Astrocyte of the hippocampus (primary cell): ENCODE data around the gene HLA-DPA1.

Experiments
- DNase-seq: peaks from one replicate; pipeline ENCODE4 v3.0.0; 2011; ENCODE audit warnings: low read depth, low spot score

The HLA-DPA1 gene

GRCh38 chr6:33088931-33089620 is 15.6 kb upstream of the HLA-DPA1 start:
- DNase-seq, result no peak

- DNase-seq, result no peak
Observed at GRCh38 chr6:33088258-33088930, 14.9 kb upstream of the HLA-DPA1 start.

DNA sequence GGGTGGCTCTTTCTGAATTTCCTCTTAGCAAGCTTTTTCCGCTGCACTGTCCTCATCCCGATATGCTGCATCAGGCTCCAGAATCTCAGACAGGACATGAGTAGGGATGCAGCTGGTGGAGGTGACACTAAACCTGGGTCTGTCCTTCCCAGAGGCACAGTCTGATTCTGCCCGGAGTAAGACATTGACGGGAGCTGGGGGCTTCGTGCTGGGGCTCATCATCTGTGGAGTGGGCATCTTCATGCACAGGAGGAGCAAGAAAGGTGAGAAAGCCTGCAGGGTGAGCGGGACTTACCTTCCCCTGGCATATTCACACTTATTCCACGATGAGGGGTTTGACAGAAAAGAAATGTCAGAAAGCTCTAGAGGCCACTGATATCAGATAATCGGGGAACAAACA is 12.2 kb upstream of the HLA-DPA1 start:
- DNase-seq, result no peak

GRCh38 chr6:33082702-33083101 is 9.3 kb upstream of the HLA-DPA1 start:
- peak; percentile 66 for DNase-seq

- no peak for DNase-seq
Observed at GRCh38 chr6:33081098-33081824, 7.8 kb upstream of the HLA-DPA1 start.

DNA sequence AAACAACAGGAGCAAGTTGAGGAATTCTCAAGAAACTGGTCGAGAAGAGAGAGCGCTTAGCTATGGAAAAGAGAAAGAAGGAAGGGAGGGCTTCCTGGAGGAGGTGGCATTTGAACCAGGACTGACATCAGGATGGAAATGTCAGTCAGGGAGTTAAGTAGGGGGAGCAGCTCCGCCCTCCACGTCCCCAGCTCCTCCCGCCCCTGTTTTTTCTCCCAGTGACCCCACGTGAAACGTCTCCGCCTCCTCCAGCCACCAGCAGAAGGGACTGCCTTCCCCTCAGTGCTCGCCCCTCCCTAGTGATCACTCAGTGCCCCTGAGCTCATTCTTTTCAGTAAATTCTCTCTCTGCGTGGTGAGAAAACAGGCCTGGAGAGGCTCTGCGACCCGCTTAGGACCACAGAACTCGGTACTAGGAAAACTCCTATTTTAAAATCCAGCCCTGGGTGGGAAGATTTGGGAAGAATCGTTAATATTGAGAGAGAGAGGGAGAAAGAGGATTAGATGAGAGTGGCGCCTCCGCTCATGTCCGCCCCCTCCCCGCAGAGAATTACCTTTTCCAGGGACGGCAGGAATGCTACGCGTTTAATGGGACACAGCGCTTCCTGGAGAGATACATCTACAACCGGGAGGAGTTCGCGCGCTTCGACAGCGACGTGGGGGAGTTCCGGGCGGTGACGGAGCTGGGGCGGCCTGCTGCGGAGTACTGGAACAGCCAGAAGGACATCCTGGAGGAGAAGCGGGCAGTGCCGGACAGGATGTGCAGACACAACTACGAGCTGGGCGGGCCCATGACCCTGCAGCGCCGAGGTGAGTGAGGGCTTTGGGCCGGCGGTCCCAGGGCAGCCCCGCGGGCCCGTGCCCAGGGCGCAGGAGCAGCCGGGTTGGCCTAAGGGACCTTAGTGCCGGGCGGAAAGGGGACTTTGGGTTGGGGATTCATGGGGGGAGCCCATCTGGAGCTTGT is 7.0 kb upstream of the HLA-DPA1 start:
- DNase-seq, result peak; percentile 61

DNA sequence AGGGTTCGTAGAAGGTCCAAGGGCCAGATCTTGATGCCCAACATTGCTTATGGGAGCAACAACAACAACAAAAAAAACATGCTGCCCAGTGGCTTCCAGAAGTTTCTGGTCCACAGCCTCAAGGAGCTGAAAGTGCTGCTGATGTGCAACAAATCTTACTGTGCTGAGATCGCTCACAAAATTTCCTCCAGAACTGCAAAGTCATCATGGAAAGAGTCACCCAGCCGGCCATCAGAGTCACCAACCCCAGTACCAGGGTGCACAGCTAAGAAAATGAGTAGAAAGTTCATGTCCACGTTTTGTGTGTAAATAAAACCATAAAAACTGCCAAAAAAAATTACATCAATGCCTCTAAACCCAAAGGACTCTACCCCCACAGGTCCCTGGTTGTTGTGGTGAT is 6.1 kb upstream of the HLA-DPA1 start:
- DNase-seq, result no peak

DNA sequence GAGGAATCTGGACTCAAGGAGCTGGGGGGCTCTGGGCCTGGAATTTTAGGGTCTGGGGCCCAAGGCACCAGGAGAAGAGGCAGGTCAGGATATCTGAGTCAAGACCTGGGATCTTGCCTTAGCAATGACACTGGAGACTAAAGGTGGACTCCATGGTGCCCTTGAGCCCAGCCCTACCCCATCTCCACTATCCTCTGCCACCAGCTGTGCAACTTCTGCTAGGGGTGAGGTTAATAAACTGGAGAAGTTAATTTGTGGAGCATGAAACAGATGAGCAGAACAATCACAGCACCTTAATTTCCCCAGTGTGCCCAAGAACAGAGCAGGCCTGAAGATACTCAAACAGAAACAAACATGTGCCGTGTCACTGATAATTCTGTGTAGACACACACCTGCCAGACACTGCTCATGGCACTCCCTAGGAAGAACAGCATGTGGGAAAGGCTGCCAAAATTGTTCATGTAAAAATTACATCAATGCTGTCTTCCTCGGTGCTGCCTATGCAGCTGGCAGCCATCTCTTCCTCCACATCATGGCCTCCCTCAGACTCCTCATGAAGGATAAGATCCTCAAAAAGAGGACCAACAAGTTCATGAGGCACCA is 5.6 kb upstream of the HLA-DPA1 start:
- DNase-seq, result no peak

- no peak for DNase-seq
Observed at GRCh38 chr6:33078442-33078841, 5.0 kb upstream of the HLA-DPA1 start.

- no peak for DNase-seq
Observed at GRCh38 chr6:33077908-33078307, 4.5 kb upstream of the HLA-DPA1 start.

DNA sequence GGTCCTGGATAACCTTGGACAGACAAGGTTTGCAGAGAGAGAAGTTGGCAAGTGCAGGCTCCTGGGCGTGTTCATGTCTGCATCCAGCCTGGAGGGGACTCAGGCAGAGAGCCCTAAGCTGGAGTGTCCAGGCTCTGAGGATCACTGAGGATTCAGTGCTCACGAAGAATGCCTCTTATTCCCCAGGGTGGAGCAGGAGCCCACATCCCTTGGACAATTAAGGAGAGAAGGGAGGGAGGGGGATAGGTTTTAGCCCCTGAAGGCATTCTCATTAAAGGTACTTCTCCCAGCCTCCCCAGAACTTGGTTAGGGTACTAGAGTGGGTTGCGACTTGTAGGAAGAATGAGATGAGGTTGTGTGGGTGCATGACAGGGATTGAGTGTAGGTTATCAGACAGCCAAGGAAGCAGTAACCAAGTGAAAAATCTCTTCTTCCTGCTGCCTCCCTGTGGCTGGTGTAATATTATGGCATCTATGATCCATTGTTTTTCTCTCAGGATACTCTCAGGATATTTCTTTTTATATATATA is 3.0 kb upstream of the HLA-DPA1 start:
- no peak for DNase-seq

DNA sequence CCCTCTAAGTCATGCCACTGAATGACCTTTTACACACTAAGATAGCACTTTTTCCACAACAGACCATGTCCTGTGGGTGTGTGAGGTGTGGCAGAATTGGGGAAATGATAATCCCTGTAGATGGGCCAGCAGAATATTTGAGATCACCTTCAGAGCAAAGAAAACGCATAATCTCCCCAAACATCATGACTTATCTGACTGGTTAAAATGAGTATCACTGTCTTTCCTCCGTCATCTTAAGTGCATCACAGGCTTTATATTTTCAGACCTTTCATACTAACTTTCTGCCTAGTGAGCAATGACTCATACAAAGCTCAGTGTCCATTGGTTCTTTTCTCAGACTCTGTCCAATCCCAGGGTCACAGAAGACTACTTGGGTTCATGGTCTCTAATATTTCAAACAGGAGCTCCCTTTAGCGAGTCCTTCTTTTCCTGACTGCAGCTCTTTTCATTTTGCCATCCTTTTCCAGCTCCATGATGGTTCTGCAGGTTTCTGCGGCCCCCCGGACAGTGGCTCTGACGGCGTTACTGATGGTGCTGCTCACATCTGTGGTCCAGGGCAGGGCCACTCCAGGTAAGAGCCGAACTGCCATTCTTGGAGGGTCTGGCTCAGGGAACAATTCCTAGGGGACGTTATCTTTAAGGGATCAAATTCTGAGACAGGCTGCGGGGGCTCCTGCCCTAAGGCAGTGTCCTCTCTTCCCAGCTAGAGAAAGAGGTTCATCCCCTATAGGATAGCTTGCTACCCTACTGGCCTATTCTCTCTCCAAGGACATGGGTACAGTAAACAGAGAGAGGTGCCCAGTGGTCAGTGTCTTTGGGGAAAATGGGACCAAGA is 2.3 kb upstream of the HLA-DPA1 start, which contains the start of gene HLA-DPB1:
Gene HLA-DPB1, plus strand, starts transcription at position 423 of the 838 bp plus-strand sequence. Its CDS starts 52 bp downstream, at position 475.
- DNase-seq, result peak; percentile 68

GRCh38 chr6:33075208-33075567 is 1.7 kb upstream of the HLA-DPA1 start:
- no peak for DNase-seq

DNA sequence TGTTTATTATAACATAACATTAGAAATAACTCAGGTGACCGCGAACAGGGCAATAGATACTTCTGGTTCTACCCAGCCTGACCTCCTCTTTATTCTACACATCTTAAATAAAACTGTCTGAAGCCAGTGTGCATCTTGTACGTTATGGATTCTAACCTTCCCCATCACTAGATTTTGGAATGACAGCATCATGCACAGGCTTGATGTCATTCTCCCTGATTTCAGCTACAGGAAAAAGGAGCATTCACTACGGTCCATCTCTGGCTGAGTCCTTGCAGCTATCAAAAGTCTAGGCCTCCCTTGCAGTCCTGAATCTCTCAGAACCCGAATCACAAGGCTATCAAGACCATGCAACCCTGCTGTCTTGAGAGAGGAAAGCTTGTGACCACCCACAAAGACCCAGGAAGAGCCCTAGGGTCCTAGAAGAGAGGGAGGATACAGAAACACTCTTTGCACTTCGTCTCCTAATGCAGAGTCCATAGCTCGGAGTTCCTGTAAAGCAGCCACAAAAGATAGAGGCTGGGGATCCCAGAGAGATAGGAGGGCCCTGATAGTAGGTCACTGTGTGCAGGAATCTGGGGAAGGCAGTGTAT is 845 bp downstream of the HLA-DPA1 start:
- DNase-seq, result no peak

GRCh38 chr6:33071569-33071968 is 1.9 kb downstream of the HLA-DPA1 start:
- no peak for DNase-seq

GRCh38 chr6:33070909-33071308 is 2.5 kb downstream of the HLA-DPA1 start:
- DNase-seq, result no peak

DNA sequence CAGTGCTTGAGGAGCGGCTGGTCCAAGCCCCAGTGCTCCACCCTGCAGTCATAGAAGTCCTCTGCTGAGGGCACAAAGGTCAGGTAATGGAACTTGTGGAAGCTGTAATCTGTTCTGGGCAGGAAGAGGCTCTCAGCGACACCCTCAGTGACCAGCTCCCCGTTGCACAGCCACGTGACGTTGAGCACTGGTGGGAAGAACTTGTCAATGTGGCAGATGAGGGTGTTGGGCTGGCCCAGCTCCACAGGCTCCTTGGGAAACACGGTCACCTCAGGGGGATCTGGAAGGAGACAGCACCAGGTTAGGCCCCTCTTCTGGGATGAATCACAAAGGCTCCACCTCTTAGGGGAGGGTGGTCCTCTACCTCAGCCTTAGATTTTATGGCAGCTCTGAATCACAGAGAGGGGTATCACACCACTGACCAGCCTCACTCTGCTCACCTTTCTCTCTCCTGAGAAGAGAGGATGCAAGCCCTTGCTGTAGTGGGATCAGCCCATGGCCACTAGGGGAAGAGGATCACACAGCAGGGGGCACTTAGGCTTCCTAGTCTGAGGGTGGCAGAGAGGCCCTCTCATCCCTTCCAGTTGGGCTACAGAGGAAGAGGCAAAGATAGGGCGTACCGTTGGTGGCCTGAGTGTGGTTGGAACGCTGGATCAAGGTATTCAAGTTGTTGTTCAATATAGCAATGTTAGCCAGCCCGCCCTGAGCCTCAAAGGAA is 4.3 kb downstream of the HLA-DPA1 start:
- DNase-seq, result no peak

- DNase-seq, result no peak
Observed at GRCh38 chr6:33066917-33067521, 6.4 kb downstream of the HLA-DPA1 start.
